ENCODE measurements around the gene AAK1.
A peak's percentile ranks its signal among the peaks of the same experiment; 100 is the strongest.

AAK1 gene

GRCh38 chr2:69621440-69621839, 22.1 kb downstream of the AAK1 start:
- no peak for TF ChIP-seq CTCF (IDR thresholded peaks at IDR 0.05; ENCODE audit: control extremely low read depth, extremely low read depth, low read depth, missing control alignments)
- DNase-seq (ENCODE audit: extremely low spot score), result no peak
- ChIA-PET POLR2A (interaction anchor here (0.6 kb wide), 1 partner anchor 11 kb away, joined by 3 read pairs; no protein-coding TSS in a partner anchor), CTCF (interaction anchor here (1.7 kb wide), 1 partner anchor 15 kb away, joined by 4 read pairs; no protein-coding TSS in a partner anchor)

GRCh38 chr2:69620870-69621269, 22.7 kb downstream of the AAK1 start:
- no peak for DNase-seq (ENCODE audit: extremely low spot score)
- CTCF ChIA-PET, result interaction anchor here (1.7 kb wide), 1 partner anchor 16 kb away, joined by 4 read pairs; no protein-coding TSS in a partner anchor
- no peak for TF ChIP-seq CTCF (IDR thresholded peaks at IDR 0.05; ENCODE audit: control extremely low read depth, extremely low read depth, low read depth, missing control alignments)
- POLR2A ChIA-PET, result no interaction called here

GRCh38 chr2:69619725-69620124, 23.8 kb downstream of the AAK1 start:
- no peak for DNase-seq (ENCODE audit: extremely low spot score)
- POLR2A ChIA-PET, result no interaction called here
- CTCF ChIA-PET, result no interaction called here
- TF ChIP-seq CTCF (IDR thresholded peaks at IDR 0.05; ENCODE audit: control extremely low read depth, extremely low read depth, low read depth, missing control alignments), result no peak

GRCh38 chr2:69618362-69618761, 25.2 kb downstream of the AAK1 start:
- CTCF ChIA-PET, result interaction anchor here (0.9 to 1.3 kb wide), 5 partner anchors 10 to 95 kb away, joined by 3 to 6 read pairs (median 3); no protein-coding TSS in a partner anchor
- POLR2A ChIA-PET, result no interaction called here
- TF ChIP-seq CTCF (IDR thresholded peaks at IDR 0.05; ENCODE audit: control extremely low read depth, extremely low read depth, low read depth, missing control alignments), result no peak
- DNase-seq (ENCODE audit: extremely low spot score), result no peak

GRCh38 chr2:69617744-69618143, 25.8 kb downstream of the AAK1 start:
- ChIA-PET CTCF (interaction anchor here (0.9 to 3.1 kb wide), 7 partner anchors 9 to 96 kb away, joined by 3 to 11 read pairs (median 3); no protein-coding TSS in a partner anchor), POLR2A (no interaction called here)

GRCh38 chr2:69616755-69617154, 26.8 kb downstream of the AAK1 start:
- no peak for TF ChIP-seq CTCF (IDR thresholded peaks at IDR 0.05; ENCODE audit: control extremely low read depth, extremely low read depth, low read depth, missing control alignments)
- DNase-seq (ENCODE audit: extremely low spot score), result peak; percentile 34
- POLR2A ChIA-PET, result no interaction called here
- CTCF ChIA-PET, result interaction anchor here (1.4 to 3.1 kb wide), 2 partner anchors 52 to 62 kb away, joined by 3 to 11 read pairs; no protein-coding TSS in a partner anchor

More at GRCh38 chr2:69617744-69618143, 25.8 kb downstream of the AAK1 start:
- TF ChIP-seq CTCF (IDR thresholded peaks at IDR 0.05; ENCODE audit: control extremely low read depth, extremely low read depth, low read depth, missing control alignments), result no peak
- no peak for DNase-seq (ENCODE audit: extremely low spot score)
